GM06990 (cell line): Measurements from ENCODE around the gene ARL4D.

ENCODE experiments used
- DNase-seq: peaks from one replicate; pipeline ENCODE4 v3.0.0-alpha.2; 2011; ENCODE audit not compliant: insufficient read length; ENCODE audit errors: extremely low read depth
- H3K27me3 ChIP-seq: replicated peaks from 2 replicates; pipeline ENCODE4 v1.6.0; 2011; ENCODE audit warnings: low read length; ENCODE audit not compliant: control insufficient read depth, insufficient read depth
- H3K36me3 ChIP-seq: 2 replicates; pipeline ENCODE4 v1.5.1; 2011; ENCODE audit warnings: low read length; ENCODE audit not compliant: control insufficient read depth, insufficient read depth
- H3K4me3 ChIP-seq: replicated peaks from 2 replicates; pipeline ENCODE4 v1.5.1; 2011; ENCODE audit warnings: low read depth, mild to moderate bottlenecking, control low read depth, low read length
- CTCF ChIP-seq: IDR thresholded peaks from 2 replicates; pipeline ENCODE4 v1.5.1; 2011; ENCODE audit warnings: low read length, control low read depth, mild to moderate bottlenecking, inconsistent platforms; ENCODE audit not compliant: insufficient read depth, poor library complexity, severe bottlenecking

The ARL4D gene

GRCh38 chr17:43381621-43382020 is 17.2 kb upstream of the ARL4D start:
- TF ChIP-seq CTCF, result no peak
- DNase-seq, result no peak
- Histone ChIP-seq H3K36me3 (no peaks in the 10 kb centered on the region; the same call in 1 of the 2 replicates), H3K27me3 (no peaks in the 10 kb centered on the region), H3K4me3 (no peak overlapping the region)

- Histone ChIP-seq H3K4me3 (no peak overlapping the region), H3K27me3 (no peaks in the 10 kb centered on the region), H3K36me3 (no peaks in the 10 kb centered on the region; the same call in 1 of the 2 replicates)
- DNase-seq, result no peak
- TF ChIP-seq CTCF, result no peak
Measured at GRCh38 chr17:43382776-43383175, 16.0 kb upstream of the ARL4D start.

GRCh38 chr17:43383372-43383771 is 15.4 kb upstream of the ARL4D start:
- no peak overlapping the region for H3K4me3 ChIP-seq
- H3K36me3 ChIP-seq, result no peaks in the 10 kb centered on the region; the same call in 1 of the 2 replicates
- no peaks in the 10 kb centered on the region for H3K27me3 ChIP-seq
- no peak for TF ChIP-seq CTCF
- no peak for DNase-seq

- Histone ChIP-seq H3K4me3 (no peak overlapping the region), H3K27me3 (no peaks in the 10 kb centered on the region), H3K36me3 (no peaks in the 10 kb centered on the region; the same call in 1 of the 2 replicates)
- TF ChIP-seq CTCF, result no peak
- no peak for DNase-seq
Measured at GRCh38 chr17:43383826-43384475, 14.8 kb upstream of the ARL4D start.

GRCh38 chr17:43384476-43384862 is 14.3 kb upstream of the ARL4D start:
- TF ChIP-seq CTCF, result no peak
- no peaks in the 10 kb centered on the region for H3K27me3 ChIP-seq

More at GRCh38 chr17:43384476-43384862, 14.3 kb upstream of the ARL4D start:
- DNase-seq, result no peak
- no peaks in the 10 kb centered on the region; the same call in 1 of the 2 replicates for H3K36me3 ChIP-seq
- H3K4me3 ChIP-seq, result no peak overlapping the region
